GM13977 (cell line): ENCODE results near the gene PXT1.

Source experiments
- DNase-seq: peaks from one replicate; pipeline ENCODE4 v3.0.0; 2012; ENCODE audit warnings: low spot score
- CTCF ChIP-seq: IDR thresholded peaks from 2 replicates; pipeline ENCODE4 v1.5.1; 2012; ENCODE audit warnings: mild to moderate bottlenecking, control low read depth; ENCODE audit not compliant: insufficient read depth; ENCODE audit errors: extremely low read depth, missing control alignments
- in situ Hi-C: fragments of 300-500 bp; cut with MboI; formaldehyde crosslinking; loops from one replicate; pipeline ENCODE4 v1.12.0; 2022; ENCODE audit warnings: low sequenced_read_pairs, low pct_unique_long_range_greater_than_20kb, mixed read lengths, inconsistent platforms; ENCODE audit not compliant: unreplicated experiment

PXT1 gene

GRCh38 chr6:36374194-36374593 lies 68.5 kb downstream of the PXT1 start:
- TF ChIP-seq CTCF, result no peak
- no peak for DNase-seq
- in situ Hi-C loops, result no loop called here

- TF ChIP-seq CTCF, result no peak
- DNase-seq, result no peak
- in situ Hi-C loops, result no loop called here
Measured at GRCh38 chr6:36373368-36374019, 69.2 kb downstream of the PXT1 start.

GRCh38 chr6:36372088-36372487 lies 70.6 kb downstream of the PXT1 start:
- no peak for DNase-seq
- in situ Hi-C loops, result no loop called here
- TF ChIP-seq CTCF, result no peak

- in situ Hi-C loops, result no loop called here
- no peak for DNase-seq
Measured at GRCh38 chr6:36371211-36371610, 71.4 kb downstream of the PXT1 start.

GRCh38 chr6:36370638-36371037 lies 72.0 kb downstream of the PXT1 start:
- TF ChIP-seq CTCF, result no peak
- in situ Hi-C loops, result no loop called here
- DNase-seq, result no peak

More at GRCh38 chr6:36371211-36371610, 71.4 kb downstream of the PXT1 start:
- no peak for TF ChIP-seq CTCF

- TF ChIP-seq CTCF, result no peak
- in situ Hi-C loops, result no loop called here
- DNase-seq, result no peak
Measured at GRCh38 chr6:36368921-36369865, 73.5 kb downstream of the PXT1 start.
